HFF-Myc (cell line): Measurements from ENCODE around the gene GOLGA2.

Source experiments
- DNase-seq: peaks from one replicate; pipeline ENCODE4 v3.0.0-alpha.2; 2011; ENCODE audit warnings: low read depth; ENCODE audit errors: extremely low read depth
- H3K4me3 ChIP-seq: replicated peaks from 2 replicates; pipeline ENCODE4 v1.5.1; 2011; ENCODE audit warnings: low read depth, mild to moderate bottlenecking, control low read depth, low read length
- TF ChIP-seq, protein P1 (sequence below): IDR thresholded peaks from 2 replicates; pipeline ENCODE4 v1.5.1; 2012; ENCODE audit warnings: mild to moderate bottlenecking, low read depth, low read length, control low read depth; ENCODE audit errors: missing control alignments

Gene GOLGA2

GRCh38 chr9:128293091-128293490, 17.3 kb upstream of the GOLGA2 start:
- TF ChIP-seq, protein P1, sequence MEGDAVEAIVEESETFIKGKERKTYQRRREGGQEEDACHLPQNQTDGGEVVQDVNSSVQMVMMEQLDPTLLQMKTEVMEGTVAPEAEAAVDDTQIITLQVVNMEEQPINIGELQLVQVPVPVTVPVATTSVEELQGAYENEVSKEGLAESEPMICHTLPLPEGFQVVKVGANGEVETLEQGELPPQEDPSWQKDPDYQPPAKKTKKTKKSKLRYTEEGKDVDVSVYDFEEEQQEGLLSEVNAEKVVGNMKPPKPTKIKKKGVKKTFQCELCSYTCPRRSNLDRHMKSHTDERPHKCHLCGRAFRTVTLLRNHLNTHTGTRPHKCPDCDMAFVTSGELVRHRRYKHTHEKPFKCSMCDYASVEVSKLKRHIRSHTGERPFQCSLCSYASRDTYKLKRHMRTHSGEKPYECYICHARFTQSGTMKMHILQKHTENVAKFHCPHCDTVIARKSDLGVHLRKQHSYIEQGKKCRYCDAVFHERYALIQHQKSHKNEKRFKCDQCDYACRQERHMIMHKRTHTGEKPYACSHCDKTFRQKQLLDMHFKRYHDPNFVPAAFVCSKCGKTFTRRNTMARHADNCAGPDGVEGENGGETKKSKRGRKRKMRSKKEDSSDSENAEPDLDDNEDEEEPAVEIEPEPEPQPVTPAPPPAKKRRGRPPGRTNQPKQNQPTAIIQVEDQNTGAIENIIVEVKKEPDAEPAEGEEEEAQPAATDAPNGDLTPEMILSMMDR: no peak
- no peak for DNase-seq
- no peak overlapping the region for H3K4me3 ChIP-seq

GRCh38 chr9:128292009-128292408, 16.2 kb upstream of the GOLGA2 start:
- TF ChIP-seq, protein P1: no peak

DNA sequence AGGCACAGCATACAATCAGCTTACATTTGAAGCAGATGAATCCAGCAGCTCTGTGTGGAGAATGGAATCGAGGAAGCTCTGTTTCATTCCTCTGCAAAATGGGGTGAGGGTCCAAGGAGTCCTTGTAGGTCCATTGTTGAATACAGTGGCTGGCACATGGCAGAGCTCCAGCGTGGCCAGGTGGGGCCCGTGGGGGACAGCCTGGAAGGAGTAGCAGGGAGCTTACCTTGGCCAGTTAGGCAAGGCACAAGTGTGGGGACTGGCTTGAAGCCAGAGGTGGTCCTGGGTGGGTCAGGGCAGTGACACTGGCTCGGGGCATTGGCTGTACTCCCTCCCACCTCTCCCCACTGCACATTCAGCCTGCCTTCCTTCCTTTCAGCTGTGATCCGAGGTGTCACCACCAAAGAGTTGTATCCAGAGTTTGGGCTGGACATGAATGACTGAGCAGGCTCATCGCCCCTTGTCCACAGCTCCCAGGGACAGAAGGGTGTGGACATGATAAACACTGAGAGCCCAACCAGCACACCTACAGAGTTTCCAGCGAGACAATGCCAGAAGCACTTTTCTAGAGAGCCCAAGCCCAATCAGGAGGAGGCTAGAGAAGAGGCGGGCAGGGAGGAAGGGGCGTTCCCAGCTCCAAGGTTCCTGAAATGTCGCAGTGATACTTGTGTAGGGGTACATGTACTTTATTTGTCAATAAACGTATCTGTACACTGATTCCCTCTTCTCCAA, 12.6 kb upstream of the GOLGA2 start:
- no peak for DNase-seq
- H3K4me3 ChIP-seq: no peak overlapping the region
- TF ChIP-seq, protein P1: no peak

More at GRCh38 chr9:128292009-128292408, 16.2 kb upstream of the GOLGA2 start:
- no peak overlapping the region for H3K4me3 ChIP-seq
- DNase-seq: no peak

GRCh38 chr9:128286440-128286839, 10.6 kb upstream of the GOLGA2 start:
- DNase-seq: no peak
- TF ChIP-seq, protein P1: no peak
- H3K4me3 ChIP-seq: no peak overlapping the region

GRCh38 chr9:128285033-128285784, 9.4 kb upstream of the GOLGA2 start:
- DNase-seq: no peak
- TF ChIP-seq, protein P1: no peak
- H3K4me3 ChIP-seq: no peak overlapping the region

GRCh38 chr9:128282500-128282899, 6.7 kb upstream of the GOLGA2 start:
- TF ChIP-seq, protein P1: no peak
- H3K4me3 ChIP-seq: no peak overlapping the region
- DNase-seq: no peak
